Non-pigmented ciliary epithelial cell (primary cell): ENCODE results near the gene TENT4B.

ENCODE experiments used
- DNase-seq: peaks from one replicate; pipeline ENCODE4 v3.0.0-alpha.2; 2010; ENCODE audit warnings: low read depth

Gene TENT4B

GRCh38 chr16:50195756-50196155 is 42.6 kb downstream of the TENT4B start:
- DNase-seq = no peak

DNA sequence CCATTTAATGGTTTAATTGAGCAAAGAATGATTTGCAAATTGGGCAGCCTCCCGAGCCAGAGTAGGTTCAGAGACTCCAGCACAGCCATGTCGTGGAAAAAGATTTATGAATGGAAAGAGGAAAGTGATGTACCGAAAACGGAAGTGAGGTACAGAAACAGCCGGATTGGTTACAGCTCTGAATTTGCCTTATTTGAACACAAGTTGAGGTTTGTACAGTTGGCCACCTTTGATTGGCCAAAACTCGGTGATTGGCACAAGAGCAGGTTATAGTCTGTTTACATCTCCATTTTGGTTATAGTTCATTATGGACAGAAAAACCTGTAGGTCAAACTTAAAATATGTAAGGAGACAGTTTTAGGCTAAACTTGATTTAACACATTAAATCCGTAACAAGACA is 44.5 kb downstream of the TENT4B start:
- DNase-seq = no peak

DNA sequence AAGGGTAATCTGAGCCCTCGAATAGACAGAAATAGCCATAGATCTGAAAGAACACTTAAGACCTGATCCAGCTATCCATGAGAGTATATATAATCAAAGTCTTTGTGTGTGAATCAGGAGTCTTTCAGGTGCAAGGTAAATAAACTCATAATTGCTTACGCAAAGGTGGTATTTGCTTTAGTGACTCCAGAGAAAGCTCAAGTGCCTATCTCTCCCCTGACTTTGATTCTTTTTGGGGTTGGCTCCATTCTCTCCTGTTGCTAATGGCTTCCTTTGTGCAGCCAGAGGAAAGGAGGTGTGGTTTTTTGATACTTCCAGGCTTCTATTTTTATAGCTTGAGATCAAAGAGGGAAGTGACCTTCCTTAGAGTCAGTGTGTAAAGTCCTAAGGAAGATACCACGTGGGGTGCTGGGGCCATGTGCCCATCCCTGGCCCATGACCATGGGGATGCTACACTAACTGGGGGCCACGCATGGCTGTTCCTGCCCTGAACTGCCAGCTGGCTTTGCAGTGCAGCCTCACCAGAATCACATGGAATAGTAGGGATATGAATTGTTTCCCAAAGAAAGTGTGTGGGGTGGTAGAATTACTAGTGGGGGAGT is 45.8 kb downstream of the TENT4B start:
- no peak for DNase-seq

DNA sequence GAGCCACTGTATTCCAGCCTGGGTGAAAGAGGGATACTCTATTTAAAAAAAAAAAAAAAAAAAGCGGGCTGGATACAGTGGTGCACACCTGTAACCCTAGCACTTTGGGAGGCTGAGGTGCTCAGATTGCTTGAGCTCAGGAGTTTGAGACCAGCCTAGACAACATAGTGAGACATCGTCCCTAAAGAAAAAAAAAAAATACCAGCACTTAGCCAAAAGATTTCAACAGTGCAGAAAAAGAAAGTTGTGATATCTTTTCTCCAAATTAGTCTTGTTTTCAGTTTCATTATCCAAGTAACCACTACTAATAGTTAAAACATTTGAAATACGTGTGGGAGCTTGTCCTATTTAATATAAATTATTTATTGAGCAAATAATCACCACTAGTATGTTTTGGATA is 48.7 kb downstream of the TENT4B start:
- DNase-seq = no peak

GRCh38 chr16:50202926-50203624 is 50.0 kb downstream of the TENT4B start:
- DNase-seq = no peak

GRCh38 chr16:50203681-50204080 is 50.6 kb downstream of the TENT4B start:
- DNase-seq = no peak

DNA sequence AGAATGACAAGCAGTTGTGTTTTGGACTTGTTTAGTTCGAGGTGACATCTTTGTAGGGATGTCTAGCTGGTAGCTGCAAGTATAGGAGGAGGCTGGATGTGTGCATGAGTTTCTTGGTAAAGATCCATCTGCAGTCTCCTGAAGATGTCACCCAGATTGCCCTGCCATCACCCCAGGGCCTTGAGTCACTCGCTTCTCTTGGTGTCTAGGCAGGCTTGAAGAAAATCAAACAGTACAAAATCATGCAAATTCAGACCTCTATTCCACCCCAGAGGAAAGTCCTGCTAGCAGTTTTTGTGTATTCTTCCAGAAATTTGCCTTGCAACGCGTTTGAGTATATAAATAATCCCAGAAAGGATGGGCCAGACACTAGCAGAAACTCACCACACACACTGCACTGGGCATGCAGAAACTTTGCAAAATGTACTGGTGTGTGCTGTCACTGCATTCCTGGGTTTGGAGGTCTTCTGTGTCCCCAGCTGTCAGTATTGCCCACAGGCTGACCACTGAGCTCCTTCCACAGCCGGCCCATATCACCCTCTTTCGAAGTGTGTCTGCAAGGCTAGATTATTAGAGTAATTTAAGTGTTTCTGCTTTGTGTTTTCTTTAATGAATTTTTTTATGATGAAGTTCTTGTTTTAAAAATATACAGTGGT is 51.5 kb downstream of the TENT4B start:
- DNase-seq = no peak

- DNase-seq = no peak
Observed at GRCh38 chr16:50207652-50208051, 54.5 kb downstream of the TENT4B start.

DNA sequence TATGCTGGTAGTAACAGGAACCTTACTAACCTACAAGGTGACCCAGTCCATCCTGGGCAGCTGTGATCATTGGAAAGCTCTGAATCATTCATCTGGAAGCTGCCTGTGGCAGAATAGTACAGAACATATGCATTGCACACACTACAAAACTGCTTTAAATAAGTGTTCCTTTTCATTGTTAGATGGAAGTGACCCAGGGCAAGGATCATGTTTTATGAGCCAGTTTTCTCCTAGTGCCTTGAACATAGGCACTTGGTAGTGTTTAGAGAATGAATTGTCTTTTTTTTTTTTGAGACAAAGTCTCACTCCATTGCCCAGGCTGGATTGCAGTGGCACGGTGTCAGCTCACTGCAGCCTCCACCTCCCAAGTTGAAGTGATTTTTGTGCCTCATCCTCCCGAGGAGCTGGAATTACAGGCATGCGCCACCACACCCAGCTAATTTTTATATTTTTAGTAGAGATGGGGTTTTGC is 55.4 kb downstream of the TENT4B start:
- no peak for DNase-seq

- DNase-seq = no peak
Observed at GRCh38 chr16:50209546-50210265, 56.6 kb downstream of the TENT4B start.

- DNase-seq = no peak
Observed at GRCh38 chr16:50210266-50211038, 57.3 kb downstream of the TENT4B start.

GRCh38 chr16:50213939-50214519 is 60.9 kb downstream of the TENT4B start:
- no peak for DNase-seq

- DNase-seq = no peak
Observed at GRCh38 chr16:50215680-50216079, 62.6 kb downstream of the TENT4B start.

GRCh38 chr16:50216231-50216630 is 63.1 kb downstream of the TENT4B start:
- no peak for DNase-seq

DNA sequence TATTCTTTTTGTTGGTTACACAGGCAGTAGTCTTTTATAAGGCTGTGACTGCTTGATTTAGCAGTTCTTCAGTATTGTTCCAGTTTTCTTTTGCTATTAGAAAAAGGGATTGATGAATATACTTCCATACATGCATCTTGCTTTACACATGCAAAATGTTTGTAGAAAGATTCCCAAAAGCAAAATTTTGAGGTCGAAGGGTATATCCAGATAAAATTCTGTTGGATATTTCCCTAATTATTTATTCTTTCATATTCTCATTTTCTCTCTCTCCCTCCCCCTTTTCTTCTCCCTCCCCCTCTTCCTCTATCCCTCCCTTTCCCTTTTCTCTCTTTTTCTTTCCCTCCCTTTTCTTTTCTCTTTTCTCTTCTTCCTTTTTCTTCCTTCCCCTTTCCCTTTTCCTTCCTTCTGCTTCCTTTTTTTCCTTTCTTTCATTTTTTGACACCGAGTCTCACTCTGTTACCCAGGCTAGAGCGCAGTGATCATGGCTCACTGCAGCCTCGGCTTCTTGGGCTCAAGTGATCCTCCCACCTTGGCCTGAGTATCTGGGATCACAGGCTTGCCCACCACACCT is 66.4 kb downstream of the TENT4B start:
- no peak for DNase-seq

DNA sequence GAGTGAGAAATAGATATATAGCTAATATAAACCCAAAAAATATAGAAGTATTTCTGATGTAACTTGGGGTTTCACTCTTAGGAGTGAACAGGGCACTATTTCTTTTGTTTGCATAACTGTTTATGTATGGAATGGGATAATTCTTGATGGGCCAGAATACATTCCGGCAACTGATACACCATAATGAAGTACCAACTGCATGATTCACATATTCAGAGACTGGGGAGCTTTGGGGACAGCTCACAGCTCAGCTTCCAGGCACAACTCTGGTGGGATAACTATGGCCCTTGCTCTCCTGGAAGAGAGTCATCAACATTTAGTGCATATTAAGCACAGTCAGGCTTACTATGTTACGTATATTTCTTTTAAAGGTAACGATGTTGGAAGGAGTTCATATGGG is 71.2 kb downstream of the TENT4B start:
- DNase-seq = no peak

DNA sequence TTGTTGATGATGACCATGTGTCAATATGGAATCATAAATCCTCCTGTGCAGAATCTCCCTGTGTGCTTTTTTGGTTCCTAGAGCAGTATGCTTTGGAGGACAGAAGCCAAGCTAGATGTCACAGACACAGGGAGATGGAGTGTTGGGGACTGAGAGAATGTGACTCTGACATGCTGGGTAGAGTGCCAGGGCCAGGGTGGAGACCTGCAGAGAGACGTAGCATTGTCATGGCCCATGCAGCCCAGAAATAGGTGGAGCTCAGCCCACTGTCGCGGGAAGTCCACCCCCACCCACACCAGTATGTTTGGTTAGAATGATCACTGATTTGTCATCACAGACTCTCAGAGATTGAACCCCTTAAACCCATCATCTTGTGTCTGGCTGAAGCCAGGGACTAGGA is 74.0 kb downstream of the TENT4B start:
- DNase-seq = no peak

DNA sequence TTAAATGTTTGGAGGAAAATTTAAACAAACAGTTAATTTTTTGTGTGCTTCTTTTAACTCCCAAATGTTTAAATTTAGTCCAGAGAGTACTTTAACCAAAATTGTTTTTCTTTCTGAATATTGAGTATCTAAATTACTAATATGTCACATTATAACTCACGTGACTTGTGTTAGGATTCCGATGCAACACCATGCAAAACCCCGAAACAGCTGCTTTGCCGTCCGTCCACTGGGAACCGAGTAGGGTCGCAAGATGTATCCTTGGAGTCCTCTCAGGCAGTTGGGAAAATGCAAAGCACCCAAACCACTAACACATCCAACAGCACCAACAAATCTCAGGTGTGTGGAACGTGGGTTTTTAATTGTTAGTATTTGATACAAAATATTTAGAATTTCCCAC is 74.6 kb downstream of the TENT4B start:
- DNase-seq = no peak

GRCh38 chr16:50228364-50228868 is 75.3 kb downstream of the TENT4B start:
- no peak for DNase-seq

- no peak for DNase-seq
Observed at GRCh38 chr16:50229149-50229726, 76.1 kb downstream of the TENT4B start.
